ENCODE data around the gene SLC22A4.

The SLC22A4 gene

GRCh38 chr5:132295505-132296411 lies 1.6 kb downstream of the SLC22A4 start:
- no peak overlapping the region for H3K27ac Mint-ChIP-seq
- peak overlapping the region; percentile 83 for H3K4me3 Mint-ChIP-seq
- no peaks in the 10 kb centered on the region for H3K36me3 Mint-ChIP-seq
- peaks cover 17% of the 10 kb centered on the region for H3K4me1 Mint-ChIP-seq
- H3K9me3 Mint-ChIP-seq, result no peaks in the 10 kb centered on the region
- DNase-seq, result no peak
- H3K27me3 Mint-ChIP-seq, result peaks cover 64% of the 10 kb centered on the region
- CTCF ChIA-PET, result interaction anchor here (1.1 to 1.5 kb wide), 2 partner anchors 12 to 24 kb away, joined by 3 to 5 read pairs; no protein-coding TSS in a partner anchor

GRCh38 chr5:132296412-132297016 lies 2.3 kb downstream of the SLC22A4 start:
- no peak for DNase-seq
- CTCF ChIA-PET, result interaction anchor here (1.1 to 1.5 kb wide), 2 partner anchors 13 to 24 kb away, joined by 3 to 5 read pairs; no protein-coding TSS in a partner anchor
- no peak overlapping the region for H3K4me3 Mint-ChIP-seq
- H3K27ac Mint-ChIP-seq, result no peak overlapping the region
- peaks cover 64% of the 10 kb centered on the region for H3K27me3 Mint-ChIP-seq
- peaks cover 17% of the 10 kb centered on the region for H3K4me1 Mint-ChIP-seq
- no peaks in the 10 kb centered on the region for H3K36me3 Mint-ChIP-seq
- H3K9me3 Mint-ChIP-seq, result no peaks in the 10 kb centered on the region

- no peak for DNase-seq
- H3K27me3 Mint-ChIP-seq, result peaks cover 60% of the 10 kb centered on the region
- H3K4me1 Mint-ChIP-seq, result peaks cover 17% of the 10 kb centered on the region
- no peak overlapping the region for H3K4me3 Mint-ChIP-seq
- no peaks in the 10 kb centered on the region for H3K9me3 Mint-ChIP-seq
- CTCF ChIA-PET, result interaction anchor here (1.1 to 1.5 kb wide), 2 partner anchors 14 to 25 kb away, joined by 3 to 5 read pairs; no protein-coding TSS in a partner anchor
- H3K36me3 Mint-ChIP-seq, result no peaks in the 10 kb centered on the region
- no peak overlapping the region for H3K27ac Mint-ChIP-seq
Observed at GRCh38 chr5:132297211-132297940, 3.2 kb downstream of the SLC22A4 start.

- H3K27ac Mint-ChIP-seq, result no peak overlapping the region
- no peaks in the 10 kb centered on the region for H3K9me3 Mint-ChIP-seq
Observed at GRCh38 chr5:132298298-132299212, 4.4 kb downstream of the SLC22A4 start.

GRCh38 chr5:132299917-132300316 lies 5.7 kb downstream of the SLC22A4 start:
- CTCF ChIA-PET, result no interaction called here
- Mint-ChIP-seq H3K9me3 (no peaks in the 10 kb centered on the region), H3K4me1 (peaks cover 12% of the 10 kb centered on the region)

More at GRCh38 chr5:132298298-132299212, 4.4 kb downstream of the SLC22A4 start:
- no peak for DNase-seq
- CTCF ChIA-PET, result no interaction called here
- Mint-ChIP-seq H3K4me3 (no peak overlapping the region), H3K36me3 (no peaks in the 10 kb centered on the region), H3K27me3 (peaks cover 48% of the 10 kb centered on the region), H3K4me1 (peaks cover 17% of the 10 kb centered on the region)

GRCh38 chr5:132300577-132301343 lies 6.6 kb downstream of the SLC22A4 start:
- Mint-ChIP-seq H3K4me3 (no peak overlapping the region), H3K9me3 (peaks cover 5% of the 10 kb centered on the region), H3K36me3 (no peaks in the 10 kb centered on the region), H3K4me1 (peaks cover 4% of the 10 kb centered on the region), H3K27me3 (peaks cover 26% of the 10 kb centered on the region), H3K27ac (no peak overlapping the region)
- DNase-seq, result no peak
- CTCF ChIA-PET, result interaction anchor here (3.4 kb wide), 1 partner anchor 28 kb away, joined by 9 read pairs; no protein-coding TSS in a partner anchor

More at GRCh38 chr5:132299917-132300316, 5.7 kb downstream of the SLC22A4 start:
- Mint-ChIP-seq H3K27ac (no peak overlapping the region), H3K4me3 (no peak overlapping the region), H3K27me3 (peaks cover 35% of the 10 kb centered on the region), H3K36me3 (no peaks in the 10 kb centered on the region)
- DNase-seq, result no peak

GRCh38 chr5:132301344-132302271 lies 7.4 kb downstream of the SLC22A4 start:
- CTCF ChIA-PET, result interaction anchor here (3.4 kb wide), 1 partner anchor 29 kb away, joined by 9 read pairs; no protein-coding TSS in a partner anchor
- DNase-seq, result no peak
- peaks cover 23% of the 10 kb centered on the region for H3K27me3 Mint-ChIP-seq

GRCh38 chr5:132302413-132302812 lies 8.2 kb downstream of the SLC22A4 start:
- Mint-ChIP-seq H3K36me3 (no peaks in the 10 kb centered on the region), H3K9me3 (peaks cover 5% of the 10 kb centered on the region), H3K27ac (no peak overlapping the region), H3K4me1 (no peaks in the 10 kb centered on the region), H3K27me3 (peaks cover 16% of the 10 kb centered on the region), H3K4me3 (no peak overlapping the region)
- CTCF ChIA-PET, result interaction anchor here (0.6 to 3.4 kb wide), 3 partner anchors 30 to 411 kb away, joined by 3 to 9 read pairs (median 3); no protein-coding TSS in a partner anchor
- no peak for DNase-seq

More at GRCh38 chr5:132301344-132302271, 7.4 kb downstream of the SLC22A4 start:
- no peak overlapping the region for H3K4me3 Mint-ChIP-seq
- H3K27ac Mint-ChIP-seq, result no peak overlapping the region
- H3K36me3 Mint-ChIP-seq, result no peaks in the 10 kb centered on the region
- H3K9me3 Mint-ChIP-seq, result peaks cover 5% of the 10 kb centered on the region
- H3K4me1 Mint-ChIP-seq, result no peaks in the 10 kb centered on the region

- H3K4me3 Mint-ChIP-seq, result no peak overlapping the region
- no peaks in the 10 kb centered on the region for H3K36me3 Mint-ChIP-seq
- H3K4me1 Mint-ChIP-seq, result no peaks in the 10 kb centered on the region
- DNase-seq, result no peak
- H3K27ac Mint-ChIP-seq, result no peak overlapping the region
- H3K27me3 Mint-ChIP-seq, result peaks cover 15% of the 10 kb centered on the region
- peaks cover 5% of the 10 kb centered on the region for H3K9me3 Mint-ChIP-seq
- CTCF ChIA-PET, result interaction anchor here (1.0 to 3.4 kb wide), 2 partner anchors 10 to 31 kb away, joined by 3 to 9 read pairs; no protein-coding TSS in a partner anchor
Observed at GRCh38 chr5:132303589-132303988, 9.4 kb downstream of the SLC22A4 start.

GRCh38 chr5:132305420-132305819 lies 11.2 kb downstream of the SLC22A4 start:
- DNase-seq, result no peak
- Mint-ChIP-seq H3K27ac (no peak overlapping the region), H3K36me3 (no peaks in the 10 kb centered on the region), H3K27me3 (peaks cover 11% of the 10 kb centered on the region), H3K4me3 (no peak overlapping the region), H3K9me3 (peaks cover 5% of the 10 kb centered on the region), H3K4me1 (no peaks in the 10 kb centered on the region)
- CTCF ChIA-PET, result no interaction called here

GRCh38 chr5:132308701-132309100 lies 14.5 kb downstream of the SLC22A4 start:
- H3K36me3 Mint-ChIP-seq, result no peaks in the 10 kb centered on the region
- CTCF ChIA-PET, result interaction anchor here (0.6 kb wide), 1 partner anchor 27 kb away, joined by 3 read pairs; no protein-coding TSS in a partner anchor
- no peaks in the 10 kb centered on the region for H3K27me3 Mint-ChIP-seq
- no peak overlapping the region for H3K27ac Mint-ChIP-seq
- H3K4me3 Mint-ChIP-seq, result no peak overlapping the region
- no peak for DNase-seq
- H3K4me1 Mint-ChIP-seq, result no peaks in the 10 kb centered on the region
- H3K9me3 Mint-ChIP-seq, result peaks cover 5% of the 10 kb centered on the region

GRCh38 chr5:132309679-132310078 lies 15.5 kb downstream of the SLC22A4 start:
- Mint-ChIP-seq H3K4me1 (no peaks in the 10 kb centered on the region), H3K27me3 (peaks cover under 1% of the 10 kb centered on the region), H3K27ac (no peak overlapping the region), H3K36me3 (no peaks in the 10 kb centered on the region), H3K4me3 (no peak overlapping the region), H3K9me3 (peaks cover 5% of the 10 kb centered on the region)
- DNase-seq, result no peak
- CTCF ChIA-PET, result no interaction called here
